ENCODE measurements around the gene CDC42EP2.

CDC42EP2 gene

GRCh38 chr11:65304613-65305012 is 10.1 kb upstream of the CDC42EP2 start:
- no peak for TF ChIP-seq CTCF (IDR thresholded peaks at IDR 0.05; ENCODE audit: low read depth, low read length)
- DNase-seq (ENCODE audit: extremely low read depth, low read depth): no peak

- TF ChIP-seq CTCF (IDR thresholded peaks at IDR 0.05; ENCODE audit: low read depth, low read length): no peak
These were observed 9.0 kb upstream of the CDC42EP2 start for GRCh38 chr11:65305501-65306268.

GRCh38 chr11:65307298-65308229 is 7.1 kb upstream of the CDC42EP2 start:
- no peak for TF ChIP-seq CTCF (IDR thresholded peaks at IDR 0.05; ENCODE audit: low read depth, low read length)
- no peak for DNase-seq (ENCODE audit: extremely low read depth, low read depth)

More at GRCh38 chr11:65305501-65306268, 9.0 kb upstream of the CDC42EP2 start:
- DNase-seq (ENCODE audit: extremely low read depth, low read depth): no peak

GRCh38 chr11:65308281-65308891 is 6.3 kb upstream of the CDC42EP2 start:
- TF ChIP-seq CTCF (IDR thresholded peaks at IDR 0.05; ENCODE audit: low read depth, low read length): no peak
- DNase-seq (ENCODE audit: extremely low read depth, low read depth): no peak

- DNase-seq (ENCODE audit: extremely low read depth, low read depth): no peak
- no peak for TF ChIP-seq CTCF (IDR thresholded peaks at IDR 0.05; ENCODE audit: low read depth, low read length)
These were observed 5.7 kb upstream of the CDC42EP2 start for GRCh38 chr11:65309006-65309405.

- no peak for TF ChIP-seq CTCF (IDR thresholded peaks at IDR 0.05; ENCODE audit: low read depth, low read length)
- no peak for DNase-seq (ENCODE audit: extremely low read depth, low read depth)
These were observed 4.5 kb upstream of the CDC42EP2 start for GRCh38 chr11:65310215-65310614.

Data from AG09319 (cell line).